Effector CD4-positive, alpha-beta T cell (primary cell): ENCODE measurements around the gene NAMPT.

Source experiments
- DNase-seq: peaks from one replicate; pipeline ENCODE4 v3.0.0-alpha.2; 2020

Gene NAMPT

DNA sequence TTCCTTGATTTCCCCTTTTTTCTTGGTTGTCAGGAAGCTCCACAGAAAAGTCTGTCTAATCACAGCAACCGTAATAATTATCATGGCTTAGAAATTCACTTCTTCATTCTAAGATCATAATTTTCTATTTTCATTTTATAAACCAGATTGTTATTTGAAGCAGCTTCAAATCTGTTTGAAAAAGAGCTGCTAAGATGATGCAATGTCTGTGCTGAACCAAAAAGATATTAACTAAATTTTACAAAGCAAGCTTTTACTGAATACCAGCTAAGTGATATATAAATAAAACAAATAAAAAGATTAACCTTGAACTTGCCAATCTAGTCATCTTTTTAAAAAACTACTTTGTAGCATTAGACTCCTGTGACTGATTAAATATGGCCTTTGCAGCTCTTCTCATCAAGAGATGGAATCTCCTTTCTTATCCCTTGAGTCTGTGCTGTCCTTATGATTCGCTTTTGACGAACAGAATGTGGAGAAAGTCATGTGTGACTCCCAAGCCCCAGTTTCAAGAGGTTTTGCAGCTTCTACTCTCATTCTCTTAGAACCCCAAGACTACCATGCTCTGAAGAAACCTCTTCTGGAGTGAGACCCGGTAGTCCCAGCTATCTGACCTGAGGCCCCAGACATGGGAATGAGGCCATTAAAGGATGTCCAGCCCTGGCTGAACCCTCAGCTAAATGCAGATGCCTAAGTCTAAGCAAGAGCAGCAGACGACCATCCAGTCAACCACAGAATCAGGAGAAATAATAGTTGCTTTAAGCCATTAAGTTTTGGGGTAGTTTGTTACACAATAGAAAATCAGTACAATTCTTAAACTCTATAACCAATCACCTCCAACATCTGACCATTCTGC is 14.4 kb downstream of the NAMPT start:
- no peak for DNase-seq

DNA sequence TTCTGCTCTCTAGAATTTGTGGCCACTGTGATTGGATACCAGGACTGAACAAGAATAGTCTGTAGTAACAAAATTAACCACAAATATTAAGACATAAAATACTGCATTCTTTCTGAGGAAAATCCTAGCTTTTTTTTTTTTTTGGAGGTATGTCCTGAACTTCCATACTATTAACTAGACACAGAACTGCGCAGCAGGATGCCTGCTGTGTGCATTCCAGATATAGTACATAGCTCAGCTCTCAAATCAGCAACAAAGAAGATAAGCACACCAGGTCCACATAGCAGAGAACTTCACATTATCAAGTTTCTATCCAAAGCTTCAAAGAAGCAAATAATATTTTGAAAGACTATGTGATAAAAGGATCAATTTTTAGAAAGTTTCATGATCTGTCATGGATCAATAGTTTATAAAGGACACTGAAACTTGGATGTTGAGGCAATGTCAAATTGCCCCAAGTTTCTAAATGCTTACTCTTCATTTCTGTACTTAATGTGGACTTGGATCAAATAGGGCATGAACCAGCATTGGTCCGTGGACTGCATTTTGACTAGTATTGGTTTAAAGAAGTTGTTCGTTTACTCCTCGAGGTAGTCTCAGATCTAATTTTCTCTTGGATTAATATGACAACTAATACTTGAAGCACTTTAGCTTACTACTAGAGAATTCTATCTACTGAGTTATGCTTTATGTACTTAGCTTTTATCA is 15.4 kb downstream of the NAMPT start:
- no peak for DNase-seq

DNA sequence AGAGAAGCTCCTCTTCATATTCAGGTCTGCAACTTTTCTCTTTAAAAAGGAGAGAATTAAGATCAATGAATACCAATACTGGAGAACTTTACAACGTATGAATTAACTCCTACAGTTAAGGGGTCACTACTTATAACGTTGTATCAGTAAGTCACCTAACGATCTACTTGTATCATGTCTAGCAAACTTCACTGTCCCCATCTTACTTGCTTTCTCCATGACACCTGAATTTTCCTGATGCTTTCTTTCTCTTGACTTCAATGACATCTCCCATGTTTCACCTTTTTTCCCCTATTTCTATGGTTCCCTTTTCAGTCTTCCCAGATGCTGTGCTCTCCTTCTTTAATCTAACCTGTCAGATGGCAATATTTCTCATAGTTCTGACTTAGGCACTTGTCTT is 19.6 kb downstream of the NAMPT start:
- DNase-seq = no peak

DNA sequence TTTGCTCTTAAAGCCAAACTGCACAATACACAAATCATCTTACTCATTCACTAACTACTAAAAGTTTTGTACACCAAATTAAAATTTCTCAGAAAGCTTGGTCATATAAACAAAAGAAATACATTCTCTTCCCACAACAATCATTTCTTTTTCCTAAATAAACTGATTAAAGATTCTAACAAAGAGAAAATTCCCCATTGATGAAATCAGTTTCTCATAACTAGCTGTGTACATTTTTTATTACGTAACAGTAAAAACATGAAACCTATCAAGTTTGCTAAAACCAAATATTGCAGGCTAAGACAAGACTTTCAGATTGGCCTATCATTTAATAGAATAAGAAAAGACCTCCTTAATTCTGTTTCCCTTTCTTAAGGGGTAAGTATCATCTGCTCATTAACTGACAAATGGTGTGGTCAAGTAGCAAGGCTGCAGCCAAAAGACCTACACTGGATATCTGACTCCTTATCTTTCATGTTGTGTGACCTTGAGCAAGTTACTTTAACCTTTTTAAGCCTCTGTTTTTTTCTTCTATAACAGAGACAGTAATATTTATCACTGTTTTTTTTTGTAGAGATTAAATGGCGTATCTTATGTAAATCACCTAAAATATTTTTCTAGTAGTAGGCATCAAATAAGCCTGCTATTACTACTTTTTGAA is 22.4 kb downstream of the NAMPT start:
- DNase-seq = no peak

DNA sequence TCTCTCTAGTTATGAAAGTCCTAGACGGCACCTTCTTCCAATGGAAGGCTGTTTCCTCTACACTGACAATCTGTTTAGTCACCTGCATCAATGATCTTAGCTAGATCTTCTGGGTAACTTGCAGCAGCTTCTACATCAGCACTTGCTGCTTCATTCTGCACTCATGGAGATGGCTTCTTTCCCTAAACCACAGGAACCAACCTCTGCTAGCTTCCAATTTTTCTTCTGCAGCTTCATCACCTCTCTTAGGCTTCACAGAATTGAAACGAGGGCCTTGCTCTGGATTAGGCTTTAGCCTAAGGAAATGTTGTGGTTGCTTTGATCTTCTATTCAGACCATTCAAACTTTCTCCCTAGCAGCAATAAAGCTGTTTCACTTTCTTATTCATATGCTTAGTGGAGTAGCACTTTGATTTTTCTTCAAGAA is 24.6 kb downstream of the NAMPT start:
- DNase-seq = no peak

DNA sequence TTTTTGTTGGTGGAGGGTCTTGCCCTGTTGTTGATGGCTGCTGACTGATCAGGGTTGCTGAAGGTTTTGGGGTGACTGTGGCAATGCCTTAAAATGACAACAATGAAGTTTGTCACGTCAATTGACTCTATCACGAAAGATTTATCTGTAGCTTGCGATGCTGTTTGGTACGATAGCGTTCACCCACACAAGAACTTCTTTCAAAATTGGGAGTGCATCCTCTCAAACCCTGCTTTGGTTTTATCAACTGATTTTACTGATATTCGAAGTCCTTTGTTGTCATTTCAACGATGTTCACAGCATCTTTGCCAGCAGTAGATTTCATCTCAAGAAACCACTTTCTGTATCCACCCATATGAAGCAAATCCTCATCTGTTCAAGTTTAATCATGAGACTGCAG is 26.0 kb downstream of the NAMPT start:
- DNase-seq = no peak

DNA sequence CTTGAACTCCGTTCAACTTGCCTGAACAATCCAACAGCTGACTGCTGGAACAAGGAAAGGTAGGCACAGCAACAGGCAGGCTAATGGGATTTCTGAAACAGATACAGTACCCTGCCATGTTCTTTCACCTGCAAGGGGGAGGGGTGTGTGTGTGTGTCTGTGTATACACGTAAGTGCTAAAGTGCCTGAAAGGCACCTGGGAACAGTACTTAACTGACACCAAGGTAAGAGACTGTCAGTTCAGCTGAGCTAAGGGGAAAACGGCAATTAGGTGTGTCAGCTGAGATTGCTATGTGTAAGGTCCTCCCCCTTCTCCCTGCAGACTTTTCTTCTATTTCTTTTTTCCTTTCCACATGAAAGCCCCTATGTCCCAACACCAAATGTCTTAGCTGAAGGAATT is 27.0 kb downstream of the NAMPT start:
- no peak for DNase-seq

DNA sequence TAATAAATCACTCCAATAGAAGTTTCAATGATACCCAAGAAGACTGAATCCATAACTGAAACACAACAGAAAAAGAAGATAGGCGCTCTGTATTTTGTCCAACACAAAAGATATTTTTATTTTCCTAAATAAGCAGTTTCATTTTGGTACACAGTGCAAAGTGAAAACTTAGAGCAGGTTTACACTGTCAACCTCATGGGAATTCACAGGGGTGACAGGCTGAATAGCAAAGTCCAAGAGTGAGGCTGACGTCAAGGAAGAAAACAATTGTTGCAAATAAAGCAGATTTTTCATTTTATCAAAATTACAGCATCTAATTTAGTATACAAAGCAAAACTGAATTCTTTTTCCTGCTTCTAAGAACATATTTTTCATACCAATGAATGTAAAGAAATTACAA is 28.6 kb downstream of the NAMPT start:
- no peak for DNase-seq

DNA sequence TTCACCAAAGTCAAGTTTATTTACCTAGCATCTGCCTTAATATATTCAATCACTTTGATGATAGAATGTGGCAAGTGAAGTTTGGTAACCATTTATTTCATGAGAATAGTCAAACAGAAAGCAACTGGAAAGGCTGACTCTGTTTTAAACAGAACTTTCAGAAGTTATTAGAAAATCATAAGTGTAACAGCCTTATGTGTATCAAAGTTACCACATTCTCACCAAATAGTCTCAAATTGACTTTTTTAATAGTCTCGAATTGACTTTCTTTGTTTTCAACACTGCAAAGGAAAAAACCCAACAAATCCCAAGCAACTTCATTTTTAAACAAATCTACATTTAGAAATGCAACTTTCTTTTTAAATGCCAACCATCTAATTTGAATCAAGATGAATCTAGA is 29.5 kb downstream of the NAMPT start:
- DNase-seq = no peak

DNA sequence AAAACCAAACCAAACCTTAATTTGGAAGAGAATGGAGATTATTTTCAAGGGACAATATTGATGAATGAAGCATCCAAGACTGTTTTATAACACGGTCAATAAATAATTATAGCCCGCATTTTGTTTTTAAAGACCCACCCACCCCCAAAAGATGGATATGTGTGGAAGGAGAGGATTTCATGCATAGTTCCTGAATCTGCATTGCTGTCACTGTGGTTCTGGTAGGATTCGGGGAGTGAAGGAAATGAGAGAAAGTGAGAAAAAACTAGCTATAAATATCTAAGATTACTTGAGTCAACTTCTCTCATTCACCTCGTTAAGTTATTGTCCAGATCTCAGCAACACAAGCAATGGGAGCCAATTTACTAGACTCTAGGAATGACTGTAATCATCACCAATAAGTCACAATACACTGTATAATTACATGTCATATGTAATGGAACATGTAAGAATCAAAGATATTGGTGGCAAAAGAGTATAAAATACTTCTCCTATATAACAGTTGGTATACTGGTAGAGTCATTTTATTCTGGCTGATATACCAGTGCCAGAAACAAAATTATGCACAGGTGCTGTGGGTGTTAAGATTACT is 30.2 kb downstream of the NAMPT start:
- DNase-seq = no peak

DNA sequence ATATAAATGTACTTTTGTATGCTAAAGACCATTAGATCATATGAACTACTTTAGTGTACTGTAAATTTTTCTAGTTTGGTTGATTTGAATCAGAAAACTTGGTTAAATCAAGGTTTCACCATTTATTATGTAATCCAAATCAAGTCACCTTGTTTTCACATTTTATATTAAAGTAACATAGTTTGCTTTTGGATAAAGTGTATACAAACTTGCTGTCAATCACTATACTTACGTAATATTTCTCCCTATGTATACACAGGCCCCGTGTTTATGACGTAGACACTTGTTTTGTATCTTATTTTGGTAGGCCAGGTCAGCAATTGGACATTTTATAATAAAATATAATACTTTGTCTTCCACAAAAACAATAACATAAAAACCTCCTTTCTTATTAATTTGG is 32.2 kb downstream of the NAMPT start:
- DNase-seq = no peak

DNA sequence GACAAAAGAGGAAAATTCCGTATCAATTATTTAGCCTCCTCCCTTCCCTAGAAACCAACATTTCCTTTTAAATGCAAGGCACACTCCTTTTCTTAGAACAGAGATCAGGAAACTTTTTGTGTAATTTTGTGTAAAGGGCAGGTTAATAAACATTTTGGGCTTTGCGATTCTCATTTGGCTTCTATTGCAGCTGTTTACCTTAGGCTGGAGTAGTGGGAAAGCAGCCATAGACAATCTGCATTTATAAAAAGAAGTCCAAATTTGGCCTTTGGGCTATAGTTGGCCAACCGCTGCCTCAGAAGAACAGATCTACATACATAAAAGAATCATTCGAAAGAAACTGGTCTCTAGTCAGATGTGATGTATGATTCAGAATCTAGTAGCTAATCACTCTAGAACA is 35.3 kb downstream of the NAMPT start:
- DNase-seq = no peak

DNA sequence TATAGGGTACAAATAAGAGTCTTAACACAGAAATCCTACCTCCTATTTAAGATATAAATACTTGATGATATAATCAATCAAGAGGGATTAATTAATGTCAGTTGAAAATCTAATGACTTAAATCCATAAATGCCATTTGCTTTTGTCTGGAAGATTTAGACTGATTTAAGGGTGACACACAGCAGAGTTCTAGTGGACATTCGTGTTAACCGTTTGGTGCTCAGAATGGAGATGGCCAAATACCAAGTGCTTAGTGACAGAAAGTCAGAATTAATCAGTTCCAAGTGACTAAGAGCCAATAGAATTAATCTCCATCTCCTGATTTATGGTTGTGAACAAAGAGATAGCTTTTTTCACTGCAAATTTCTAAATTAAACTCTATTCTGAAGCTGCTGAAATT is 36.2 kb downstream of the NAMPT start:
- DNase-seq = no peak

DNA sequence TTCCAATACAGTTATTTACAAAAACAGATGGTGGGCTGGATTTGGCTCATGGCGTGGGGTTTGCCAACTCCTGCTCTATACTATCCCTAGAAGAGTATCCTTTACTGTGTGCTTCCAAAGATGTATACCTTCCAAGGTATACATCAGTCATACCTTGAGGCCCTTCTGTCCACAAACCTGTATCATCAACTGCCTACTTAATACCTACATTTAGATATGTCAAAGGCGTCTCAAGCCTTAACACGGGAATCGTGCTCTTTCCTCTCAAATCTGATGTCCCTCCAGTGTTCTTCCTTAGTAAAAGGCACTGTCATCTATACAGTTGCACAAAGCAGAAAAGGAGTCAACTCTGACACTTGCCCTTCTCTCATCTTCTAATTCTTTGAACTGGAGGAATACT is 36.9 kb downstream of the NAMPT start:
- no peak for DNase-seq

DNA sequence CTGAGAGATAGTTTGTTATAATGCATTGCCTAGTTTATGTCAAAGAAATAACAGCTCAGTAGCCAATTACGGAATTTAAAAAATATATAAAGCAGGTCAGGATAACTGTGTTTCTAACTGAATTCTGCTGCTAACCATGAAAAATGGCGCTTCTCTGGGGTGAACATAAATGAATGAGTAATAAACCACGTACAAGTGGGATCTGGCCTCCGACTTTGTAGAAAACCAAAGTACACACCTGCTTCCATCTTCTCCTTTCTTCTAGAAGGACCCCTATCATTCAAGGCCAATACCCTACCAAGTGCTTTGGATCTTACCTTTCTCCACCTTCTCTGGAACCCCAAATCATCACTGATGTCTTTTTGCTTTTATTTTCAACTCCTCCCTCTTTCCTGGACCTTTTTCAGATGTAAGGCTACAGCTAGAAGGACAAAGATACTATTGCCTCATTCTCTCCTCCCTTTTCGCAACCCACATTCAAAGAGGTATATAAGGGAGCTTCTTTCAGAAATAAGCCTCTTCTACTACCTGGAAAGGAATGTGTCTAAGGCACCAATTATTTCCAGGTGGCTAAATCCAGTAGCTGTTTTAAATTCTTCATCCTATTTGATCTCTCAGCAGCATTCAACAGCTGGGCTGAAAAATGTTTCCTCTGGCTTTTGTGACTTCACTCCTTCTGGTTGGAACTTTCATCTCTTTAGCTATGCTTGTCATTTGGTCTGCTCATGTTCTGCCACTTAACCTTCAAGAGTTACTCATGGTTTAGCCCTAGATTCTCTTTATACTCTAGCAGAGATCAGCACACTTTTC is 37.7 kb downstream of the NAMPT start:
- no peak for DNase-seq

DNA sequence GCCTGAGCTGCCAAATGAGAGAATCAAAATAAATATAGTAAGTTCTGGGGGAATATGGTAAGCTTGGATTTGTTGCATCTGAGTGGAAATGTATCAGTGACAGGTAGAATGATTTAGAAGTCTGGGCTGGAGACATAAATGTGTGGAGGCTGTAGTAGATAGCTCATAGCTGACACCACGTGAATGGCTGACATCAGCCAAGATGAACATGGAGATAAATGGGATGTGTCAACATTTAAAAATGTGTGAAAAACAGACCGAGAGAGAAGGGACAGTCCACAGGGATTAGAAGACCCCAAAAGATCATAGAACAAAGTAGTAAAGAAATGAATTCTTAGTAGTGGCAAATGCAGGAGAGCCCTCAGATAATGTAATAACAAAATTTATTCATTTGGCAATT is 40.9 kb downstream of the NAMPT start:
- no peak for DNase-seq

DNA sequence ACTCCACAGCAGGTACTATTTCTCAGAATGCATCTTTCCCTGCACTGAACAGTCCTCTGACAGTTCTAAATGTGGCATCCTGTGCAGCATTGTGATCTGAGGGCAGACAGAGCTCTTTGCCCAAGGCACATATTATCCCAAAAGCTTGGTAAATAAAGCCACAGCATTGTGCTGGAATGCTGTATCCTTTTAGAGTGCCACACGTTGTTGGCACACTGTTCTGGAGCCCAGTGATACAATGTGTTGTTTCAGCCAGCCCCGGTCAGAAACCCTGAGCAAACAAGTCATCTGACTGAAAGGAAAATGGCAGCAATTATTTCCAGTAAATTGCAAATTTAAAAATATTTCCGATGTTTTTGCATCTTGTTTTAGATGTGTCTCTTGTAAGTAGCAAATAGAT is 45.4 kb downstream of the NAMPT start:
- DNase-seq = no peak

DNA sequence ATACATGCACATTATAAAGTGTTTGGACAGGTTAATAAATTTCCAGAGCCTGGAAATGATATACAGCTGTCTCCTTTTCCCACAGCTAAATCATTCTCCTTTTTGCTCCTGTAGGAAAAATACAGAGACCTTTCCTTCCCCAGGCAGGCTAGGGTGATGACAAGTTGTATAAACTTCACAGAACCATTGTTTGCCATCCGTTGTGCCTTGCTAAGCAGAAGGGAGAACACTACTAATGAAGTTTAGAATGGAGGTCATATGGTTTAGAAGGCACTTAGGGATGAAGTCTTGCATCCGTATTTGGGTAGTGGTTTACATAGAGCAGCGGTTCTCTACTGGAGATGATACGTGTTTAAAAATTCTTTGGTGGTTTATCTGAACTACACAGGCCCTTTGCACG is 46.0 kb downstream of the NAMPT start:
- DNase-seq = no peak

DNA sequence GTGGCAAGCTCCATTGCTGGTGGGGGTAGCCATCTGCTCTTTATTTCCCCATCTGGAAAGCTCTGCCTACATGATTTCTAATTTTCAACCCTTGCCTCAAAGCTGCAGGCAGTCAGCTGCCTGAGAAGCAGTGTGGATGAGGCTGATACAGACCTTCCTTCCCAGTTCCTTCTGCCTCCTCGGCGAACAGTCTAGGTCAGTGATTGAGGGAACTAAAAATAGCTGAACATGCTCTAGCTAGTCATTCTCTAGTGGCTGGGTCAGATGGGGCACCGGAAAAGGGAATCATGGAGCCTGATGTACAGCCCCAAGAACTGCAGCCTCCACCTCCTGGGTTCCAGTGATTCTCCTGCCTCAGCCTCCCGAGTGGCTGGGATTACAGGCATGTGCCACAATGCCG is 48.7 kb downstream of the NAMPT start:
- no peak for DNase-seq

DNA sequence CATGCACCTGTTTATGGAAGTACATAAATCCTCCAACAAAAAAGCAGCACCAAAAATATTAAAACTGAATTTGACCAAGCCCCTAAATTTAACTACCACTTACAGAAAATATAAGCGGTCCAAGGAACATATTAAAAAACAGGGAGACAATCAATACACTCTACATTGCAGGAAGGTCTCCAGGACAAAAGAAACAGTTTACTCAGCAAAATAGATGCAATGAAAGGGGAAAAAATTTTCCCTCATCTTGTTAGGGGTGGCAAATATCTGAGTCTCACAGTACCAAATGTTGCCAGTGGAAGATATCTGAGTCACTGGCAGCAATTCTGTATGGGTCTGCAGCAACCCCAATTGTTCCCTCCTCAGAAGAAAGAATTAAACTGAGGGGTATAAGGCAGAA is 50.4 kb downstream of the NAMPT start:
- DNase-seq = no peak

DNA sequence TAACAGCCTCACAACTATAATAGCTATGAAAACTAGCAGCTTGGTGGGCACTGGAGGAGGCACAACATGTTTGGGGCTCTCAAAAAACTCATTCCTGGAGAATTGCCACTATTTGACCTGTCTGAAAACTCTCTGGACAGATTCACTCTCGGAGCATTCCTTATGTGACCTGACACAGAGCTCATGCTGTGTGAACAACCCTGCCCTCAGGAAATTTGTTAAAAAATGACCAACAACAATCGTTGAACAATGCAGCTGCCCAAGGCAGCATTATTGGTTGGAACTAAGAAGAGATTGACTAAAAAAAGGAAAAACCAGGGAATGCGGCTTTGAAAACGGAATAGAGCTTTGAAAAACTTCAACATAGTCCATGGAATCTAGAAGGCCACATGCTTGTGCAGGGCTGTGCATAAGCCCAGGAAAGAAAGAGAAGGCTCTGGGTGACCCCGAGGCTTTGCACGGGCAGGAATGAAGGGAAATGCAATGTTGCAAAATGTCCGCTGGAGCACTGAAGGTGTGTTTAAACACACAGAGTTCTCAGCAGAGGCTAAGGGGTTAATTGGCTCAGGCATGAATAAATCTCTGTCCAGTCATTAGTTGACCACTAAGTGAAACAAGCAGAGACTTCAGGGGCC is 52.8 kb downstream of the NAMPT start:
- no peak for DNase-seq

DNA sequence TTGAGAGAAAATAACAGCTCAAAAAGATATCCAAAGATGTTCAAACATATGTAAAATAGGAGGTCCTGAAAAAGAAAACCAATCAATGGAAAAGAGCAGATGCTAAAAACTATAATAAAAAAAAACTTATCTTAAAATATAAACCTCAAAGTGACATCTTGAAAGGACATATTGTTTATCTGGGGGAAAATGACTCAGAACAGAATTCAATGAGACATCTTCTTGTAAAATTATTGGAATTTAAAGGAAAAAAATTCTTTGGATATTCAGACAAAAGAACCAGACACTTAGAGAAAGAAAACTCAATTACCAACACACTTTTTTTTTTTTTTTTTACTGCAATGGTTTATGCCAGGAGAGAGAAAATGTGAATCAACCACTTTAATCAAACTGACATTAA is 58.9 kb downstream of the NAMPT start:
- DNase-seq = no peak
